ENCODE results near the gene HTR1D.
"Not testable (repeated sequence)": the region's sequence is repeated elsewhere in the genome, so short reads cannot be mapped to it uniquely, and the experiment has no call there.

HTR1D gene

GRCh38 chr1:23208527-23208926 lies 8.8 kb downstream of the HTR1D start:
- DNase-seq (ENCODE audit: low read depth) = no peak
- H3K4me3 ChIP-seq (ENCODE audit: low read length) = no peak overlapping the region
- TF ChIP-seq CTCF (conservative IDR thresholded peaks at IDR 0.05; ENCODE audit: low read length) = no peak

- not testable (repeated sequence) for DNase-seq (ENCODE audit: low read depth); H3K4me3 ChIP-seq (ENCODE audit: low read length)
Measured at GRCh38 chr1:23207733-23208132, 9.6 kb downstream of the HTR1D start.

DNA sequence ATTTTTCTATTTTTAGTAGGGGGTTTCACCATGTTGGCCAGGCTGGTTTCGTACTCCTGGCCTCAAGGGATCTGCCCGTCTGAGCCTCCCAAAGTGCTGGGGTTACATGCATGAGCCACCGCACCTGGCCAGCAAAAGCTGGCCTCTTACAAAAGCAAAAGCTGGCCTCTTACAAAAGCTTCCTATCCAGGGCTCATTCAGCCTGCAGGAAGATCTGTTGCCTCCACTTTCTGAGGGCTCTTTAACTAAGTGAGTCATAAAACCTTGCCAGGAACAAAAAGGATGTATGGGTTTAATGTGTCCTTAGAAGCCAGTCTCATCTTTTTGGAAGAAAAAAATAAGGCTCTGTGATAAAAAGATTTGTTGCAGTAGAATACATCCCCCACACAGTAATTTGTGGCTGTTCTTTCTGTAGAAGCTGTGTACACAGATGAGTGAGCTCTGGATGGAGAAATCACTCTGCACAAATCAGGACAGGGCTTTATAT lies 15.0 kb downstream of the HTR1D start:
- no peak for TF ChIP-seq CTCF (conservative IDR thresholded peaks at IDR 0.05; ENCODE audit: low read length)
- peak; percentile 44 for DNase-seq (ENCODE audit: low read depth)
- H3K4me3 ChIP-seq (ENCODE audit: low read length) = no peak overlapping the region

- no peak for DNase-seq (ENCODE audit: low read depth)
- H3K4me3 ChIP-seq (ENCODE audit: low read length) = no peak overlapping the region
- TF ChIP-seq CTCF (conservative IDR thresholded peaks at IDR 0.05; ENCODE audit: low read length) = no peak
Measured at GRCh38 chr1:23200883-23201282, 16.4 kb downstream of the HTR1D start.

- DNase-seq (ENCODE audit: low read depth) = peak; percentile 98
- H3K4me3 ChIP-seq (ENCODE audit: low read length) = no peak overlapping the region
Measured at GRCh38 chr1:23198373-23198772, 18.9 kb downstream of the HTR1D start.

DNA sequence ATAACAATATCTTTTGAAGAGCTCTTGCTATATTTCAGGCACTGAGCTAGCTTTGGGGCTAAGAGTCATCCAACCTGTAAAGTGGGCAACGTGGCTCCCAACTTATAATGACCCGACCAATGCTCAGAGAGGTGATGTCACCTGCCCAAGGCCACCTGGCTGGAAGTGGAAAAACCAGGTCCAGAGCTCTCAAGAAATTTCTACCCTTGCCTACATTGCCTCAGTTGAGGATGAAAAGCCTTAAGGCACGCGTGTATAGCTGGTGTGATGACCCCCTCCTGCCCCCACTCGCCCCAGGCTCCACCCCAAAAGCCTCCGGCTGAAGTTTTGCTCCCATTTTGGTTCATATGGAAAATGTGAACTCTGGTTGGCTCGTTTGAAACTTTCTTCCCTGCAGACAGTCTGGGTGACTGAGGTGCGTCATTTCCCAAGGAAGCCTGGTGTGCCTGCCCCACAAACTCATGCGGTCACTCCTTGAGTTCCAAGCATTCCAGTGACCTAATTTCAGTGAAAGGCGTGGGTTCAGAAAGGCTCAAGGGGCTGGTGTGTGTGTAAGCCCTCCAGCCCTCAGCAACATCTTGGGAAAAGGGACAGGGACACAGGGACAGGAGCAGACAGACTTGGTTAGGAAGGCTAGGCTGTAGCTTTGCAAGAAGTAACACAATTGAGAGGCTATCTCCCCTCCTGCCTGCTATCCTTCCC lies 20.5 kb downstream of the HTR1D start:
- no peak overlapping the region for H3K4me3 ChIP-seq (ENCODE audit: low read length)
- DNase-seq (ENCODE audit: low read depth) = peak; percentile 97
- TF ChIP-seq CTCF (conservative IDR thresholded peaks at IDR 0.05; ENCODE audit: low read length) = no peak

More at GRCh38 chr1:23198373-23198772, 18.9 kb downstream of the HTR1D start:
- TF ChIP-seq CTCF (conservative IDR thresholded peaks at IDR 0.05; ENCODE audit: low read length) = peak; percentile 34

DNA sequence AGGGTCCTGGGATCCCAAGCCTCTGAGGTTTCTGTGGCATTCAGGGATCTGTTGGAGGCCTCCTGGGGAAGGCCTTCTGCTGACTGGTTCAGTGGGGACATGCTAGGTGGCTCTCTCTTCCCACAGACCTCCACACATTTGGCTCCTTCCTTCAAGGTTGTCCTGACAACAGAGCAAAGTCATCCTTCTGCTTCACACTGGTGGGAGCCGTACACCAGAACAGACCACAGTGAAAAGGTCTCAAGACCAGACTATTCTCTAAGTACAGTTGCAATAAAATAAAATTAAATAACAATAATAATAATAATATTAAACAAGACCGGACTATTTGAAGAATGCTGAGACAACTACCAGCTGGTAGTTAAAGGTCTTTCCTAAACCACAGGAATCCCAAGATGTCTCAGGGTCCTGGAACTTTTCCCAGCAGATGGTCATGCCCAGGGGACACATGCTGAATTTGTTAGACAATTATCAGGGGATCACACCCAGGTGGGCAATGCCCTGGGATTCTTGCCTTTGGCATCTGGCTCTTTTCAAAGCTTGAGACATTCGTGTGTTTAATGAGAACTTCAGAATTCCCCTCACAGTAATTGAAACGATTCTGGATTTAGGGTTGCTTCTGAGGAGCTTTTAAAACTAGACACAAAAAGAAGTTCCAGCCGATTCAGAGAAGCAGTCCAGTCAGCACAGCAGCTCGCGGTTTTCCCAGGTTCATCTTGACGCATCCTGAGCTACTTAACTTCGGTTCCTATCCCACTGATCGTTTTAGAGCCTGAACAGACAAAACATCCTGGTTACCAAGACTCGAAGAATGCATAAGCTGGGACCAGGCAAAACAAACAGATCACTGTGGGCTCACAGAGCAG lies 22.9 kb downstream of the HTR1D start:
- DNase-seq (ENCODE audit: low read depth) = peak; percentile 98
- peak overlapping the region; percentile 33 for H3K4me3 ChIP-seq (ENCODE audit: low read length)
- TF ChIP-seq CTCF (conservative IDR thresholded peaks at IDR 0.05; ENCODE audit: low read length) = peak; percentile 6

Measured in AG10803 (cell line).